ENCODE results near the gene NFKBIB.
"Not testable (repeated sequence)": the region's sequence is repeated elsewhere in the genome, so short reads cannot be mapped to it uniquely, and the experiment has no call there.

NFKBIB gene

DNA sequence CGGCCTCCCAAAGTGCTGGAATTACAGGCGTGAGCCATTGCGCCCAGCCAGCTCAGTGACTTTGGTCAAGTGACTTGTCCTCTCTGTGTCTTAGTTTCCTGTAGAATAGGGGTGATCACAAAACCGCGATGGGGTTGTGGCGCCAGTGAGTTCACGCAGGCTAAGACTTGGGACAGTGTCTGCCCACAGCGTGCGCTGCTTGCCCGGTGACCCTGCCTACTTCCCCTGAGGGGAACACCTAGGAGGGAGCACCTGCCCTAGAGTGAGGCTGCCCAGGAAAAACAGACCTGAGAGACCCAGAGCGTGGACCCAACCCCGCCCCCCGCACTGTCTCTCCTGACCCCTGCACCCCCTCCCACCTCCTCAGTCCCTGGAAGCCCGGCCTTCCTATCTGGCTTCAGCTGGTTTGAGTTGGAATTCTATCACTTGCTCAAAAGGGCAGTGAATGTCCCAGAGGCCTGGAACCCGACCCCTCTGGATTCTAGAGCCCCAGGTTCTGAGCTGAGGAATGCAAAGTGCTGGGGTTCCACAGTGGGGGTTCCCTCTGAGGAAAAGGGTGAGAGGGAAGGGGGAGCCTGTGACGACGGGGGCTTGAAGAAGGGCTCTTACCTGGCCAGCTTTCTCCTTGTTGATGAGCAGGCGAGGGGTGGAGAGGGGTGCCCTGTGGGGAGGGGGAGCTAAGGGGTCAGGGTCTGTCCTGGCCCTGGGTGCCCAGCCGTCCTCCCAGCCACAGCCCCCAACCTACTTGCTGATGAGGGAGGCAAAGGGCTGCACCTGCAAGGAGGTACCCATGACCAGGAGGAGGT, 19.5 kb upstream of the NFKBIB start:
- no peak for TF ChIP-seq EZH2phosphoT487 (IDR thresholded peaks at IDR 0.05; ENCODE audit: borderline replicate concordance, low read length)
- TF ChIP-seq, protein P1, sequence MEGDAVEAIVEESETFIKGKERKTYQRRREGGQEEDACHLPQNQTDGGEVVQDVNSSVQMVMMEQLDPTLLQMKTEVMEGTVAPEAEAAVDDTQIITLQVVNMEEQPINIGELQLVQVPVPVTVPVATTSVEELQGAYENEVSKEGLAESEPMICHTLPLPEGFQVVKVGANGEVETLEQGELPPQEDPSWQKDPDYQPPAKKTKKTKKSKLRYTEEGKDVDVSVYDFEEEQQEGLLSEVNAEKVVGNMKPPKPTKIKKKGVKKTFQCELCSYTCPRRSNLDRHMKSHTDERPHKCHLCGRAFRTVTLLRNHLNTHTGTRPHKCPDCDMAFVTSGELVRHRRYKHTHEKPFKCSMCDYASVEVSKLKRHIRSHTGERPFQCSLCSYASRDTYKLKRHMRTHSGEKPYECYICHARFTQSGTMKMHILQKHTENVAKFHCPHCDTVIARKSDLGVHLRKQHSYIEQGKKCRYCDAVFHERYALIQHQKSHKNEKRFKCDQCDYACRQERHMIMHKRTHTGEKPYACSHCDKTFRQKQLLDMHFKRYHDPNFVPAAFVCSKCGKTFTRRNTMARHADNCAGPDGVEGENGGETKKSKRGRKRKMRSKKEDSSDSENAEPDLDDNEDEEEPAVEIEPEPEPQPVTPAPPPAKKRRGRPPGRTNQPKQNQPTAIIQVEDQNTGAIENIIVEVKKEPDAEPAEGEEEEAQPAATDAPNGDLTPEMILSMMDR (IDR thresholded peaks at IDR 0.05; ENCODE audit: low read depth, low read length, poor library complexity, severe bottlenecking): no peak
- Histone ChIP-seq H3K4me1 (ENCODE audit: control insufficient read depth, low read length) (peaks cover 28% of the 10 kb centered on the region), H3K36me3 (ENCODE audit: control insufficient read depth, low read length) (peaks cover 5% of the 10 kb centered on the region; the same call in 1 of the 2 replicates), H3K9me3 (ENCODE audit: control insufficient read depth, insufficient read depth, low read length) (no peaks in the 10 kb centered on the region), H3K4me3 (ENCODE audit: low read length) (no peak overlapping the region), H3K4me2 (ENCODE audit: low read length) (no peak overlapping the region), H3K27me3 (ENCODE audit: control insufficient read depth, low read length) (no peaks in the 10 kb centered on the region), H3K79me2 (ENCODE audit: control insufficient read depth, low read length) (peaks cover 11% of the 10 kb centered on the region), H3K27ac (ENCODE audit: low read depth, low read length) (no peak overlapping the region), H4K20me1 (ENCODE audit: control insufficient read depth, insufficient read depth, low read depth, low read length) (no peaks in the 10 kb centered on the region), H3F3A (ENCODE audit: control insufficient read depth, insufficient read depth) (peaks cover 6% of the 10 kb centered on the region; the same call in 1 of the 2 replicates), H3K9me2 (replicated peaks; ENCODE audit: control insufficient read depth, low read length) (no peaks in the 10 kb centered on the region)

DNA sequence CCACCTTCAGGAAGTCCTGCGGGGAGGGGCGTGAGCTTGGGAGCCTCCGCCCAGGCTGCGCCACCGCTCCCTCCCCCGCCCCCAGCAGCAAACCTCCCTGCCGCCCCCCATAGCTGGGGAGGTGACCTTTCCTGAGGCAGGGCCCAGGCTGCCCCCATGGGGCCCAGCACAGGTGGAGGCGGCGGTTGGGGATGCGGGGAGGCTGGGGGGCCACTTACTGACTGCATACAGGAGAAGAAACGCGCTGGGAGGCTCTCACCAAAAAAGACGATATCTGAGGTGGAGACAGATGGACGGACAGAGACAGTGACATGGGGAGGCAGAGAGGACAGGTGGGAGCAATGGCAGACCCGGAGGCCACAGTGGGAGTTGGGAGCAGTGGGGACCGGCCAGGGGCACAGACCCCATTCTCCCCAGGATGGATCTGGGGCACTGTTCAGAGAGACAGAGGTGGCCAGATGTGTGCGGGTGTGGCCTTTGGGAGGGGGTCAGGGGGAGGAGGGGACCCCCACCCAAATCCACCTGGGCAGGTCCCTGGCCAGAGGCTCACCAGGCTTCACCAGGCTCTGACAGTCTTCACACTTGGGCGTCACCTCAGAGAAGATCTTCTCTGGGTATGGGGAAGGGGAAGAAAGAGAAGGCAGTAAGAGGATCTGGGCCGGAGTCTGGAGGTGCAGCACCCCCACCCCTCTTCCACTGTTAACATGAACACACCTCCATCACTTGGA, 18.7 kb upstream of the NFKBIB start:
- TF ChIP-seq, protein P1 (IDR thresholded peaks at IDR 0.05; ENCODE audit: low read depth, low read length, poor library complexity, severe bottlenecking): no peak
- no peak for TF ChIP-seq EZH2phosphoT487 (IDR thresholded peaks at IDR 0.05; ENCODE audit: borderline replicate concordance, low read length)
- Histone ChIP-seq H3K9me3 (ENCODE audit: control insufficient read depth, insufficient read depth, low read length) (no peaks in the 10 kb centered on the region), H3K27ac (ENCODE audit: low read depth, low read length) (no peak overlapping the region), H3K9me2 (replicated peaks; ENCODE audit: control insufficient read depth, low read length) (no peaks in the 10 kb centered on the region), H3K27me3 (ENCODE audit: control insufficient read depth, low read length) (no peaks in the 10 kb centered on the region), H3K36me3 (ENCODE audit: control insufficient read depth, low read length) (peaks cover 4% of the 10 kb centered on the region; the same call in 1 of the 2 replicates), H3K4me3 (ENCODE audit: low read length) (no peak overlapping the region), H3K4me2 (ENCODE audit: low read length) (no peak overlapping the region), H3K79me2 (ENCODE audit: control insufficient read depth, low read length) (peaks cover 11% of the 10 kb centered on the region), H3F3A (ENCODE audit: control insufficient read depth, insufficient read depth) (peaks cover under 1% of the 10 kb centered on the region; the same call in 1 of the 2 replicates), H4K20me1 (ENCODE audit: control insufficient read depth, insufficient read depth, low read depth, low read length) (no peaks in the 10 kb centered on the region), H3K4me1 (ENCODE audit: control insufficient read depth, low read length) (peaks cover 28% of the 10 kb centered on the region)

DNA sequence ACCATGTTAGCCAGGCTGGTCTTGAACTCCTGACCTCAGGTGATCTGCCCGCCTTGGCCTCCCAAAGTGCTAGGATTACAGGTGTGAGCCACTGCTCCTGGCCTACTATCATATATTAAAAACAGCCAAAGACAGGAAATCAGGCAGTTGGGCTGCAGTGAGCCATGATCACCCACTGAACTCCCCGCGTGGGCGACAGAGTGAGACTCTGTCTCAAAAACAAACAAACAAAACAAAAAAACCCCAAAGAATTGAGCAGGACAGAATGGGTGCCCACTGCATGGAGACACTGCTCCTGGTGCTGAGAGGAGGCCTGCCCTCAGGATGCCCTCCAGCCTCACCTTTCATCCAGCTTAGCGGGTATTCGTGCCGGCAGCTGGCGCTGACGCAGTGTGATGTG, 16.5 kb upstream of the NFKBIB start:
- no peaks in the 10 kb centered on the region for H3K9me3 ChIP-seq (ENCODE audit: control insufficient read depth, insufficient read depth, low read length)
- H3K27ac ChIP-seq (ENCODE audit: low read depth, low read length): no peak overlapping the region
- no peaks in the 10 kb centered on the region for H3K9me2 ChIP-seq (replicated peaks; ENCODE audit: control insufficient read depth, low read length)
- H3K79me2 ChIP-seq (ENCODE audit: control insufficient read depth, low read length): peaks cover 7% of the 10 kb centered on the region; the same call in 1 of the 2 replicates
- TF ChIP-seq, protein P1 (IDR thresholded peaks at IDR 0.05; ENCODE audit: low read depth, low read length, poor library complexity, severe bottlenecking): no peak
- TF ChIP-seq EZH2phosphoT487 (IDR thresholded peaks at IDR 0.05; ENCODE audit: borderline replicate concordance, low read length): no peak
- no peaks in the 10 kb centered on the region for H4K20me1 ChIP-seq (ENCODE audit: control insufficient read depth, insufficient read depth, low read depth, low read length)
- H3F3A ChIP-seq (ENCODE audit: control insufficient read depth, insufficient read depth): no peaks in the 10 kb centered on the region
- H3K4me3 ChIP-seq (ENCODE audit: low read length): no peak overlapping the region
- H3K4me2 ChIP-seq (ENCODE audit: low read length): no peak overlapping the region
- H3K4me1 ChIP-seq (ENCODE audit: control insufficient read depth, low read length): peaks cover 17% of the 10 kb centered on the region
- no peaks in the 10 kb centered on the region for H3K36me3 ChIP-seq (ENCODE audit: control insufficient read depth, low read length)
- H3K27me3 ChIP-seq (ENCODE audit: control insufficient read depth, low read length): no peaks in the 10 kb centered on the region

DNA sequence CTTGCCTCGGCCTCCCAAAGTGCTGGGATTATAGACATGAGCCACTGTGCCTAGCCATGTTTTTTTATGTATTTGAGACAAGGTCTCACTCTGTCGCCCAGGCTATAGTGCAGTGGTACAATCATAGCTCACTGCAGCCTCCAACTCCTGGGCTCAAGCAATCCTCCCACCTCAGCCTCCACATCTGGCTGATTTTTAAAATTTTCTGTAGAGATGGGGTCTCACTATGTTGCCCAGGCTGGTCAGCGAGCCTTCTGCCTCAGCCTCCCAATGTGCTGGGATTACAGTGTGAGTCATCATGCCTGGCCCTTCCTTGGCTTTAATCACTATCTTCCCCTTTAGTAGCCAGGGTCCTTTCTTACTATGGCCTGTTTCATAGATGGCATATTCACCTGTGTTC, 15.1 kb upstream of the NFKBIB start:
- H3F3A ChIP-seq (ENCODE audit: control insufficient read depth, insufficient read depth); H3K9me3 ChIP-seq (ENCODE audit: control insufficient read depth, insufficient read depth, low read length); H4K20me1 ChIP-seq (ENCODE audit: control insufficient read depth, insufficient read depth, low read depth, low read length); H3K27me3 ChIP-seq (ENCODE audit: control insufficient read depth, low read length); H3K36me3 ChIP-seq (ENCODE audit: control insufficient read depth, low read length); H3K4me1 ChIP-seq (ENCODE audit: control insufficient read depth, low read length); H3K27ac ChIP-seq (ENCODE audit: low read depth, low read length); H3K4me3 ChIP-seq (ENCODE audit: low read length); H3K9me2 ChIP-seq (replicated peaks; ENCODE audit: control insufficient read depth, low read length); H3K4me2 ChIP-seq (ENCODE audit: low read length); H3K79me2 ChIP-seq (ENCODE audit: control insufficient read depth, low read length): not testable (repeated sequence)

All from DOHH2 (cell line).